HG03439 (cell line): Measurements from ENCODE around the gene TRIL.

Experiments used
- ATAC-seq: cut with Tn5 transposase; IDR thresholded peaks from one replicate; pipeline ENCODE4 v1.9.1; 2021; ENCODE audit warnings: mild to moderate bottlenecking, moderate library complexity; ENCODE audit not compliant: unreplicated experiment

TRIL gene

DNA sequence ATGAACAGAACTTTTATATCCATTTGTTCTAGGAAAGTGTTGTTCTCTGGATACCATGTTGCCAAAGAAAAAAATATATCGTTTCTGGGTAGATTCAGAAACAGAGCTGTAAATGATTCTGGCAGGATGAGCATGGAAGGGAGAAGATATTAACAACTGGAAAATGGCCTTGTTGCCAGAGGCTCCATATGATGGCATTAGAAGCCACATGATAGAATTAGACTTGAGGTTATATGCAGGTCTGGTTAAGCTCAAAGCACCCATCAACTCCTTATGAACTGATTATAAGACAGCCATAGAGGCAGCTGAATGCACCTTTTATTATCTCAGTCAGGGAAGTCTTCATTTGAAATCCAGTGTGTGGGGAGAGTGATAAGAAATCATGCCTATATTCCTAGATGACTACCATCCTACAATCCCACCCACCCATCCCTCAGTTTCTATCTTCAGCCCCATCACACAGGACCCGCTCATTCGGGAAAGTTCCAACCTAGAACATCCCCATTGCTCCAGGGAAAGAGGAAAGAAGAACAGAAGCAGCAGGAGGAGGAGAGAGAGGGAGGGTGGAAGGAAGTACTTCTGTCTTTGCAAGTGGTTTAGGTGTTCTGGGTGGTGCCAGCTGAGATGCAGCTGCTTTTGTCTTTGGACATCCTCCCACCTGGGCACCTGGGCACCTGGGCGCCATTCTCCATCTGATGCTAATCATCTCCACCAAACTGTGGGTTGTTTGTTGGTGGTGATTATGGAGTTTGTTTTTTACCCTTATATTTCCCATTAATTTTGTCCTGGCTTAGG lies 25.5 kb upstream of the TRIL start:
- ATAC-seq = no peak

DNA sequence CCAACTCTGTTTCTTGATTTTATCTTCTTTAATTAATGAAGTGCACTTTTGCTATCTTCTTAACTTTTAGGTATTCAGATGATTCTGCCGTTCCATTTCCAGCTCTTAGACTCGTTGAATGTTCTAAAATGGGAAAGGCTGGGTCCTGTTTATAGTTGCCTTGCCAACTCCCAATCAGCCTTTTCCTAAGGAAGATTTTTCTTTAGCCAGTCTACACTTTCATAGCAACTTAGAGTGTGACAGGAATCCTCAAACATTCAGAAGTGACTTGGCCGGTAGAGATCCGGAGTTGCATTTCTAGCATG lies 23.0 kb upstream of the TRIL start:
- no peak for ATAC-seq

DNA sequence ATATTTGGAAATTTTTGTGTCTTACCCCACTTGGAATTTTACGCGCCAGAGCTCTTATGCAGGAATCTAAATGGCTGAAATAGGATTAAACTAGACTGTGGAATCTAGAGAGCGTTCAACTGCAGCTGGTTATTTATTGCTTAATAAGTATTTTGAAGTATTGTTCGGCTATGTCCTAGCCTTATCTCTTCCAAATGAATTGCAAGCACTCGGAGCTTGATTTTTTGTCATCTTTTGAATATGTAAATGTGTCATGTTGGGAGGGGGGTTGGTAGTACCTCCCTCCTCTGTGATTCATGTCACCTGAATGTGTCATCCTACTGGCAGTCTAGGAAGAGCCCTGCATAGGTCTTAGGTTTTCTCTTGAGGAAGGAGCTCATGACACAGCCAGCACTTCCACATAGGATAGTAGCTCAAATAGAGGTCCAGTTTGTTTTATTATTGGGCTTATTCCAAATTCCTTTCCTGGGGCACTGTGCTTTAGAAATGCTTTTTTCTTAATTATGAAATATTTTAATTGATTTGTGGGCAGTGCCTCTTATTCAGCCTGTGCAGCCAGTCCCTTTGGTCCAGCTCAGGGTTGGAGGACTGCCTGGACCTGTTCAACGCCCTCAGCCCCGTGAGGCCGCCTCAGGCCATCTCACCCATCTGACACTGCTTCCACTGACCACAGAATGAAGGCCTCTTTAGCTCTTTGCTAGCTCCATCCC lies 22.5 kb upstream of the TRIL start:
- no peak for ATAC-seq

DNA sequence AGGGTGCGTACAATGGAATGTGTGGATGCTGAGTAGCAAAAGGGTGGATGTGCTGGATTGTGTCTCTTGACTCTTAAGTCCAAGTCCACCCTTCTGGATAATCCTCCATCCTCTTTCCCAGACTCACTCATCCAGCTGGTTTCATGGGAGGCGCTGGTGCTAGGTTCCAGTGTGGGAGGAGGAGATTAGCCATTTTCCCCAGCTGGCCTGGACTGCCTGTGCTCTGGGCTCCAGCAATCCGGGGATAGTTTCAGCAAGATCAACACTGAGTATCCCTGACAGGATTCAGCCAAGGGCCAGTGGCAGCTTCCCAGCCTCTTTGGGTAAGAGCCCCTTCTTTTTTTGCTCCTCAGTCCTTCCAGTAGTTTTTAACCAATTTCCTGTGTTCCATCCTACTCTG lies 21.6 kb upstream of the TRIL start:
- ATAC-seq = no peak

DNA sequence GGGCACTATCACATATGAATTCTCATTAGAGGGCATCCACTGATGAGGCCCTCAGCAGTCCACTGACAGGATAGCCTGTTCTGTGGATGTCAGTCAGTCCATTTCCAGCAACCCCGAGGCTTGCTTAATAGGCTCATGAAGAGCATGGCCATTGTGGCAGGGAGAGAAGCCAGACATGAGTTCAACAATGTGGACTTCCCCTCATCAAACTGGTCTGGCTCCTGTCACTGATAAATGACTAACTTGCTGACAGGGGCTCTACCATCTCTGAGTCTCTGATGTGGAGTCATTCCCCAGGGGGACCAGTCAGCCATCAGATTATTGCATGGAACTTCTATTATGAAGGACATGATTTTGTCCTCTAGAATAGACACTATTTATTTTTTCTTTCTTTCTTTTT lies 19.8 kb upstream of the TRIL start:
- ATAC-seq = no peak

DNA sequence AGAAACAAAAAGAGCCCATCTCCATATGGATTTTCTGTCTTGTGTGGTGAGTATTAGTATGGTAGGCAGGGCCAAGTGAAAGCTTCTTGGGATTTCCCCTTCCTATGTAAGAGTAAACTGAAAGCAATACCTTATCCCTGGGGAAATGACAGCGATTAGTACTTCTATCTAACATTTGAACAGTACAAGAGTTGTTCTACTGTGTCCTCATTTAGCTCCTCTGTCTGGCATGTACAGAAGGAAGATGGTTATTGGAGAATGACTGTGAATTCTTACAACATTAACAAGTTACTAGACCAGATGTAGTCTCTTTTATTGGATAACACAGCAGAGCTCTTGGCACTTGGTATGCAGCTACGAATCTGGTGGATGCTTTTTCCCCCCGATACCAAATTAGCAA lies 17.9 kb upstream of the TRIL start:
- no peak for ATAC-seq

DNA sequence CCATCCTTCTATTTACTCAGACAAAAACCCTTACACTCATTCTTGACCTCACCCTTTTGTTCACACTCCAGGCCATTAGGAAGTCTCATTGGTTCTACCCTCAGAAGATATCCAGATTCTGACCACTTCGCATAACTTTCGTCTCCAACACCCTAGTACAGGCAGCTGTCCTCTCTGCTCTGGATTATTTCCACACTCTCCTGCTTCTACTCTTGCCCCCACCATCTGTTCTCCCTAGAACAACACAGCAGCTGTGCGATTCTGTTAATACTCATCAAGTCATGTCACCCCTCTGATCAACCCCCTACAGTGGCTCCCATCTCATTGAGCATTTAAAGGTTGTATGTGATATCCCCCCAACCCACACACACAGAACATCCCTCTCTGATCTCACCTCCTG lies 15.5 kb upstream of the TRIL start:
- ATAC-seq = no peak

DNA sequence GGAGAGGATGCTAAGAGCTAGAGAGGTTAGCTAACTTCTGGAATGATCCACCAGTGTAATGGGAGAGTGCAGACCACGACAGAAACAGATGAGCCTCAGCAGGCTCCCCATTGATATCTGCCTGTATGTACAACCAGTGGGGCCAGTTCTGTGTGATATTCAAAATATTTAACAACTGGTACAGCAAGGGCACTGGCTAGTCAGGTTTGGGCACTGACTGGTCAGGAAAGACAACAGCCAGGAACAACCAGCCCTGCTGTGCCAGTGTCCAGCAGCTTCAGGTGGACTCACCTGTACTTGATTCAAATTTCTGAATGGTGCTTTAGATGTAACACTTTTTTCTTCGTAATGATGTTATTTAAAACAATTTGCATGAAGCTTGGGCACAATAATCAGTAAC lies 5.9 kb upstream of the TRIL start:
- ATAC-seq = no peak

DNA sequence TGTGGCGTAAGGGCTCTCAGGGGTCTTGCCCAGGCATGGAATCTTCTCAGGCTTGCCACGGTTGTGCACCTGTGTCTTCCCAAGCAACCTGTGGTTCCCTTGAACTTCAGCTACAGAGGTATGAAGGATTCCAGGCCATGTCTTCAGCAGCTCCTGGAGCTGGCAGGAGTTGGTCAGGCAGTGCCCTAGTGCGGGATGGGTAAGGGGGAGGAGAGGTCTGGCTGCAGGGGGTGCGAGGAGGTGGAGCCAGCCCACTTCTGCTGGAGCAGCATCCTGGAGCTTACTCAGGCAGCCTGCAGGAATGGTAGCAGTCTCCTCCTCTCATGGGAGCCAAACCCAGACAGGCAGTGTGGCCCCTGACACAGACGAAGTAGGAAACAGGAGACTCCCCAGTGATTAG lies 3.8 kb upstream of the TRIL start:
- no peak for ATAC-seq

DNA sequence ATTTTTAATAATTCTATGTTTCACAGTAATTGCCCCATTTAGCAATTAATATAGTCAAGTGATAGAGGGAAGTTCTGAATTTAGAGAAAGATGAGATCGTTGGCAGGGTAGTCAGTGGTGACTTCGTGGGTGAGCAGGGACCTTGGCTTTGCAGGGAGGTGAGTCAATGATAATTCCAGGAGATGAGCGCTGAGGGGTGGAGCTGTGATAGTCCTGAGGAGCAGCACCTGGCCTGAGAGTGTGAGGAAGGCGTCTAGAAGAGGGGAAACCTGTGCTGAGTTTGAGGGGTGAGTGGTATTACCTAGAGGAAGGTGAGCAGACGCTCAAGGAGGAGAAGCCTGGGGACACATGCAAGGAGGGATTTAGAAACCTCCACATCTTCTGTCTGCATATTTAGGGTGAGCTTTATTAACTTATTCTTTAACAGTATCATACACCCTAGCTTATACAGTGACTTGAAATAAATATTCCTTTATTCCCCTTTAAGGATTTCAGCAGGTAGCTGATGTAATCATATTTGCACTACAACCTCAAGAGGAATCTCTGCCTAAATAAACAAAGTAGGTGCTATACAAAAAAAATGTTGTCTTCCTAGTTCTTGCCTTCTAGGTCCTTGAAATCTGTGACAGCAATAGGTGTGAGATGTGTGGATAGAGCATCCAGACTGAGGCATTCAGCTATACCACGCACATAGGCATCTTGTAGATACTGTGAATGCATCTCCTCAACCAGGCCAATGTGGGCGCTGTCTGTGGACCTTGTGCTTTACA lies 2.1 kb upstream of the TRIL start:
- no peak for ATAC-seq

DNA sequence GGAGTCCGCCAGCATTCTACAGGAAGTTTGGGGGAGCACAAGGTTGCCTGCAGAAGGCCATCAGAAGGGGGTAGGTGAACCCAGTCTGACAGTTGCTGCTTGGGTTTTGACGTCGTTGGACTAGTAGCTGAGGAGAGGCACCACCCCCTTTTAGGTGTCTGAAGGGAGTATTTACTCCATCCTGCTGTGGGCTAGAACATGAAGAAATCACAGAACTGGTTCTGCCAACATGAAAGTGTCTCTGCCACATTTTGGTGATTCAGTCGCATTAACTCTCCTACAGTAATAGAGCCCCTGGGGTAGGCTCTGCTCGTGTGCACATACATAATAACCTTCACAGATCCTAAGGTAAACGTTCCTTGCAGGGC lies 834 bp upstream of the TRIL start:
- ATAC-seq = no peak

DNA sequence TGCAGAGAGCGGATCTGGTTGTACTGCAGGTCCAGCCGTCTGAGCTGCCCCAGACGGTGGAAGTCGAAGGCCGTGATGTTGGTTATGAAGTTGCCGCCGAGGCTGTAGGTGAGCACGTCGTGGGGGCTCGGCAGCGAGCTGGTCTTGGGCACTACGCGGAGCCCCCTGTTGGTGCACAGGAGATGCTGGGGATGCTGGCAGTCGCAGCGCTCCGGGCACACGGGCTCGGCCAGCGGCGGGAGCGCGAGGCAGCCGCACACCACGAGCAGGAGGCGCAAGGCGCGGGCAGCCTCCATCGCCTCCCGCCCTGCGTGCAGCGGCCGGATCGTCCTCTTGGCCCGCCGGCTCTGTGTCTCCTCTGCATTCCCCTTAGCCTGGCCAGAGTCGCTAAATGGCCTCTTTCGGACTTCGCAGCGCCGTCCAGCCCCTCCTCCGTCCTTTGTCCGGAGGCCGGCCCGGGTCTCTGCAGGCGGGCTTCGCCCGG lies 337 bp downstream of the TRIL start:
- no peak for ATAC-seq

DNA sequence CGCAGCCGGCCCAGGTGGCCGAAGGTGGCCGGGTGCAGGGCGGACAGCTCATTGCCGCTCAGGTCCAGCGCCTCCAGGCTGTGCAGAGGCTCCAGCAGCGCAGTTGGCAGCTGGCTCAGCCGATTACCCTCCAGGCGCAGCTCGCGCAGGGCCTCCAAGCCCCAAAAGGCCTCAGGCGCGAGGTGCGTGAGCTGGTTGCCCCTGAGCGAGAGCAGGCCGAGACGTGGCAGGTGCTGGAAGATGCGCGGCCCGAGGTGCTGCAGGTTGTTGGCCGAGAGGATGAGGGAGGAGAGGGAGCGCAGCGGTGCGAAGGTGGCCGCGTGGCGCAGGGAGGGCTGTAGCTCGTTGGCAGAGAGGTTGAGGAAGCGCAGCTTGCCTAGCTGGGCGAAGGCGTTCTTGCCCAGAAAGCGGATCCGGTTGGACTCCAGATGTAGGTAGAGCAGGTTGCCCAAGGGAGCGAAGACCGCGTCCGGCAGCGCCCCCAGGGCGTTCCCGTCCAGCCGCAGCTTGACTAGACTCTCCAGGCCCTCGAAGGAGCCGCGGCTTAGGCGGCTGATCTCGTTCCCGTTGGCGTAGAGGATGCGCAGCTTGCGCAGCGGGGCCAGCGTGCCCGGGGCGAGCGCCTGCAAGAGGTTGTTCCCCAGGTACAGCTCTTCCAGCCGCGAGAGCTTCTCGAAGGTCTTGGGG lies 923 bp downstream of the TRIL start:
- ATAC-seq = no peak

DNA sequence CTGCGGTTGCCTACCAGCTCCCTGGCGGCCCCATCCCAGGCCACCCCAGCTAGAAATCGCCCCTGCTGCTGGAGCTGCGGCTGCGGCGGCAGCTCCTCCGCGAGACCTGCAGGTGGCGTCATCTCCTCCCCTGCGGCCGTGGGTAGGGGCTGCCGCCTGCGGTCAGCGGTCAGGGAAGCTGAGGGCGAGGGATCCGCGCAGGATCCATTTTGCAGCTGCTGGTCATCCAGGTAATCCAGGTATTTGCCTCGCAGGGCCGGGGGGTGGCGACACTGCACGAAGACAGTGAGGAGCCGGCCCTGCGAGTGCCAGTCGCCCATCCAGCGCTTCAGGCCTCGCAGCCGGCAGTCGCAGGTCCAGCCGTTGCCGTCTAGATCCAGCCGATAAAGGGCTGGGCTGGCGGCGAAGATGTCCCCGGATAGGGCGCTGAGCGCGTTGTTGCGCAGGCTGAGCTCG lies 1.5 kb downstream of the TRIL start:
- ATAC-seq = no peak

DNA sequence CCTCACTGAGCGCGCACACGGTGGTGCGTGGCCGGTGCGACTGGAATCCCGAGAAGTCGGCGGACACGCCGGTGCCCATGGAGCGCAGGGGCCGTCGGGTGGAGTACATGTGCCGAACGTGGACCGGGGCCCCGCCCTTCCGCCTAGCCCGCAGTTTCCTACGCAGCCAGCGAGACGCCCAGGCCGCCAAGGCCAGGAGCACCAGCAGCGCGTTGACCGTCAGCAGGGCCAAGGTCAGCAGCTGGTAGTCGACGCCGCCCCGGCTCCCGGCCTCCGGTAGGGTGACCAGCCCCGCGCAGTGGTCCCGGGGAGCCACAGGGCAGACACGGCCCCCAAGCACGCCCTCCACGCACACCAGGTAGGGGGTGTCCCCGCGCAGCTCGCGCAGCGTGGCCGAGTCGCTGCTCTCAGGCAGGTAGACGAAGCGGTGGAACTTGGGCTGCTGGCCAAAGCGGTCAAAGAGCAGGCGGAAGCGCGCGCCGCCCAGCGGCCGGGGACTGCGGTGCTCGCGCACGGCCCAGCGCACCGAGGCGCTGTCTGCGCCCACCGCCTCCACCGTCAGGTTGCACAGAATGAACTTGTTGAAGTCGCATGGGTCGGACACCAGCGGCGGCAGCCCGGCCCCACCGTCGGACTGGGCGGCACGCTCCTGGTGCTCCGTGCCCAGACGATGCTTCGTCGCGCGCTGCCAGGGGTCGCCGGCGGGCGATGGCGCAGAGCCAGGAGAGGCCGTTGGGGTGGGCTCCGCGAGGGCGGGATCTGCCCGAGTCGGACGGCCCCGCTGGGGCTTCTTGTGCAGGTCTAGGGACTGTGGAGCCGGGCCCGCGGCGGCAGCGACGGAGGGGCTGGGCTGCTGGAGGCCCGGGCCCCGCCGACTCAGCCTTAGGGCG lies 2.2 kb downstream of the TRIL start:
- ATAC-seq = no peak

DNA sequence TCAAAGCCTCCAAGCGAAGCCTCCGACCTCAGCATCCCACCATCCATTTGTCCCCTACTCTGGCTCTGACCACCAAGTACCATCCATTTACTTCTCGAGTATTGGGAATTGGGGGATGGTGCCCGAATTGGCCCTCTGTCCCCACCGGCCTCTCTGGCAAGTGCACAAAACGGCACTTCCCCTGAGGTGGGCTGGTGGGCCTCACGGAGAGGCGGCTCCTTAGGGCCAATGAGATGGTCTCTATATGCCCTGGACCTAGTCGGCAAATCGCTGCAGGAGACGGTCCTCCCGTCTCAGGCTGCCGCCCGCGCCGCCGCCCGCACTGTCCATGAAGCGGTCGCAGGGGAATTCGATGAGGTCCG lies 2.8 kb downstream of the TRIL start:
- no peak for ATAC-seq

DNA sequence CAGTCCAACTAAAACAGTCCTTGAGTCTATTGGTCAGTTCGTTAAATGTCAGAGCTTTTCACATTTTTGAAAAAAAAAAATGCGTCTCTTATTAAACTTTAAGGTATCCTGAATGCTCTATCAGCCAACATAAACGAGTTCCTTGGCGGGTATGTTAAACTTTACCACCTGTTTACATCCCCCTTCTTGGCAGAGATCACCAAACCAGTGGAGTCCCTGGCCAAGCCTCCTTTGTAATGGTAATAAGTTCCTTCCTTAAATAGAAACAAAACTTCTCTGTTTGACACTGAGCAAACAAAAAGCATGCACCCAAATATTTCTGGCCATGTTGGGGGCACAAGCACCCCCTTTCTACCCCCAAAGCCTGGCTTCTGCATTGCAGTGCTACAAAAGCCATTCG lies 3.2 kb downstream of the TRIL start:
- ATAC-seq = no peak

DNA sequence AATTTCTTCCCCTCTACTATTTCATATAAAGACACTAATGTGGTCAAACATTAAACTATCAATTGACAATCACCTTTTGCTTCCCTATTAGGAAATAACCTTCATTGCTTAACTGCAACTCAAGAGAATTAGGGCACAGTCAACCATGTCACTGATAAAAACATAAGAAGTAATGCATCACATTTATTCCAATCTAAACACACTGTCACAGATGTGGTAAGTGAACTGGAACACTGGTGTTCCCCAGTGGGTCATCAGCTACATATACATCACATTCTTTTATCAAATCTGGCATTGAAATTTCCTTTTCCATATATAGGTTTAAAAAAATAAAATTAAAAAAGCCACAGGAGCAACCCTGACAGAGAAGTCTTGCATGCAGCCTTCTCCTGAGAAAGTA lies 3.7 kb downstream of the TRIL start:
- no peak for ATAC-seq

DNA sequence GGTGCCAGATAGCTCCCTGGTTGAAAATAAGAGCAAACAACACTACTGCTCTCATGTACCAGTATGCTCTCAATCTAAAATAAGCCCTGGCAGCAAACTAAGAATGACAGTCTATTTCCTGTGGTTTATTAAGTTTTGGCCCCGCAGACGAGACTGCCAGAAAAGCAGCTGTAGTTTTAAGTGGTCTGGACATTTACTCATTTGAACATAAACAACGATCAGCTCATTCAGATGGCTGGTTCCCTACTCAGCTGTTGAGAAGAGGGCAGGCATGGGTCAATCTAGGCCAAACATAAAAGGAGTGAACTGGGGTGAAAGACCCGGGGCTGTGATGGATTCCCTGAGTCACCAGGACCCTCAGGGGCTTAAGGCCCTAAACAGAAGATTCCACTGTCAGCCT lies 4.5 kb downstream of the TRIL start:
- ATAC-seq = no peak

DNA sequence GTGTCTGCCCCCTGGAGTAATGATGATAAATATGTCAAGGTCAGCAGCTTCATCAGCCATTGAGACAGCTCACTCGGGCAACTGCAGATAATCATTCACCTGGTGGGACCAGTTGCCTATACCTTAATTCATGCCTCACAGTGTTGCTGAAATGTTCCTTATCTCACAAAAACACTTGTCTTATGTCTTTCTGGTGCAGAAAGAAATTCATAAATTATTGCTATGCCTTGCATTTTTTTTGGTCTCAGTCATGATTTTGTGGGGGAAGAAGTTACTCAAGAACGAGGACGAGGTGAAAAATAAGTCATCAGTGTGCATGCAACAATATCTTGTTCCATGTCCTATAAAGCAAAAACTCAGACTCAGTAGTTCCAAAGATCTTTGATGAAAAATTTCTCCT lies 16.0 kb downstream of the TRIL start:
- ATAC-seq = no peak
